ENCODE measurements around the gene EBI3.
A peak's percentile ranks its signal among the peaks of the same experiment; 100 is the strongest.
"Not testable (repeated sequence)": the region's sequence is repeated elsewhere in the genome, so short reads cannot be mapped to it uniquely, and the experiment has no call there.

EBI3 gene

DNA sequence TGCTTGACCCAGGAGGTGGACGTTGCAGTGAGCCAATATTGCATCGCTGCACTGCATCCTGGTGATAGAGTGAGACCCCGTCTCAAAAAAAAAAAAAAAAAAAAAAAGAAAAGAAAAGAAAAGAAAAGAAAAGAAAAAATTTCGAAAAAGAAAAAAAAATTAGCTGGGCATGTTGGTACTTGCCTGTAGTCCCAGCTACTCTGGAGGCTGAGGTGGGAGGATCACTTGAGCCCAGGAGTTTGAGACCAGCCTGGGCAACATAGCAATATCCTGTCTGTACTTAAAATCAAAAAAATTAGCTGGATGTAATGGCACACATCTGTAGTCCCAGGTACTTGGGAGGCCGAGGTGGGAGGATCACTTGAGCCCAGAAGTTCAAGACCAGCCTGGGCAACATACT lies 2.8 kb downstream of the EBI3 start:
- H3K27me3 Mint-ChIP-seq: peaks cover 14% of the 10 kb centered on the region
- not testable (repeated sequence) for H3K27ac Mint-ChIP-seq (ENCODE audit: low read depth); H3K36me3 Mint-ChIP-seq (ENCODE audit: insufficient read depth); H3K4me3 Mint-ChIP-seq; DNase-seq (ENCODE audit: low spot score in 2 of 2); ATAC-seq (replicated peaks; ENCODE audit: extremely low read depth, poor library complexity, severe bottlenecking); H3K4me1 Mint-ChIP-seq; H3K9me3 Mint-ChIP-seq

DNA sequence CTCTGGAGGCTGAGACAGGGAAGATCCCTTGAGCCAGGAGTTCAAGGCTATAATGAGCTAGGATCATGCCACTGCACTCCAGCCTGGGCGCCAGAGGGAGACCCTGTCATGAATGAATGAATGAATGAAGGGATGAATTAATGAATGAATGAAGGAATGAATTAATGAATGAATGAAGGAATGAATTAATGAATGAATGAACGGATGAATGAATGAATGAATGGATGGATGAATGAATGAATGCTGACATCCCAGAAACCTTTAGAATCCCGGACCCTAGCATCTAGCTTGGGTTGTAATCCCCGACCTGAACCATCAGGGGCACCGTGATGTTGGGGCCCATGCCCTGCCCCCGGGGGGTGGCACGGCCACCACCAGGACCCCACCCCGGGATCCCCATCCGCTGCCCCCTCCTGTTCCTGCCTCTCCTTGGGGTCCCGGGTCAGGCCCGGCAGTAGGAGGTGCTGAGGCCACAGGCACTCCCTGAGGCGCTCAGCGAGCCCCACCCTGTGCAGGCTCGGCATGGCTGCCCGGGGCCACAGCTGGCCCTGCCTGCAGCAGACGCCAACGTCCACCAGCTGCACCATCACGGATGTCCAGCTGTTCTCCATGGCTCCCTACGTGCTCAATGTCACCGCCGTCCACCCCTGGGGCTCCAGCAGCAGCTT lies 3.4 kb downstream of the EBI3 start:
- Mint-ChIP-seq H3K4me3 (no peak overlapping the region), H3K36me3 (ENCODE audit: insufficient read depth) (no peaks in the 10 kb centered on the region), H3K27ac (ENCODE audit: low read depth) (no peak overlapping the region), H3K4me1 (no peaks in the 10 kb centered on the region), H3K27me3 (peaks cover 14% of the 10 kb centered on the region), H3K9me3 (no peaks in the 10 kb centered on the region)
- ATAC-seq (replicated peaks; ENCODE audit: extremely low read depth, poor library complexity, severe bottlenecking): no peak
- DNase-seq (ENCODE audit: low spot score in 2 of 2): no peak

DNA sequence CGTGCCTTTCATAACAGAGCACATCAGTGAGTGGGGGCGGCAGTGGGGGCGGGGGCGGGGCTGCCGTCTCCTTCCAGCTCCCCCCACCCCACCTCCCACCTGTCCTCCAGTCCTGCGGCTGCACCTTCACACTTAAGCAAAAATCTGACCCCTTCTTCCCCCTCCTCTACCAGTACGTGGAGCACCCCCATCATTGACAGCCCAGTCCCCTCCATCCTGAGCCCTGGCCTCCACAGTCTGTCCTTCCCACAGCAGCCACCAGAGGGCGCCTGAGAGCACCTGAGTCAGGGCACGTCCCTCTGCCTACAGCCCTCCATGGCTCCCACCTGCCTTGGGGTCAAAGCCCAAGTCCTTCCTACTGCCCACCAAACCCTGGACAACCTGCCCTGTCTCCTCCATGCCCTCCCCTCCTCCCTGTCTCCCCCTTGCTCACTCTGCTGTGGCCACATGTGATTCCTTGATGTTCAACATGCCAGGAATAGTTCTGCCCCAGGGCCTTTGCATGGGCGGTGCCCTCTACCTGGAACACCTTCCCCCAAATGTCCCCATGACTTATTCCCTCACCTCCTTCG lies 4.0 kb downstream of the EBI3 start:
- Mint-ChIP-seq H3K4me3 (no peak overlapping the region), H3K4me1 (no peaks in the 10 kb centered on the region), H3K27ac (ENCODE audit: low read depth) (no peak overlapping the region)

DNA sequence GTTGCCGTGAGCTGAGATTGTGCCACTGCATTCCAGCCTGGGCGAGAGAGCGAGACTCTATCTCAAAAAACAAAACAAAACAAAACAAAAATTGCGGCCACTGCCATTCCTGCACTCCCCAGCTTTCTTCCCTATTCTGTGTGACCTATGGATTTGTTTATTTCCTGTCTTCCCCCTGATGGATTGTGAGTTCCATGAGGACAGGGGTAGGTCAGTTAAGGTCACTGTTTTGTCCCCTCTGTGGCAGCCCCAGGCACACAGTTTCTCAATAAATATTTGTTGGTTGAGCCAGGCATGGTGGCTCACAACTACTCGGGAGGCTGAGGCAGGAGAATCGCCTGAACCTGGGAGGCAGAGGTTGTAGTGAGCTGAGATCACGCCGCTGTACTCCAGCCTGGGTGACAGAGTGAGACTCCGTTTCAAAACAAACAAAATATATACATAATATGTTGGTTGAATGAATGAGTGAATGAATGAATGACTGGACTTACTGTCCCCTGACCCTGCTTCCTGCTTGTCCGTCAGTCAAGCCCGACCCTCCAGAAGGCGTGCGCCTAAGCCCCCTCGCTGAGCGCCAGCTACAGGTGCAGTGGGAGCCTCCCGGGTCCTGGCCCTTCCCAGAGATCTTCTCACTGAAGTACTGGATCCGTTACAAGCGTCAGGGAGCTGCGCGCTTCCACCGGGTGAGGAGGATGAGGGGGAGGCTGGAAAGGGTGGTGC lies 5.0 kb downstream of the EBI3 start:
- Mint-ChIP-seq H3K9me3 (no peaks in the 10 kb centered on the region), H3K27ac (ENCODE audit: low read depth) (no peak overlapping the region), H3K27me3 (peaks cover 14% of the 10 kb centered on the region), H3K4me1 (no peaks in the 10 kb centered on the region), H3K4me3 (no peak overlapping the region), H3K36me3 (ENCODE audit: insufficient read depth) (peaks cover under 1% of the 10 kb centered on the region)
- ATAC-seq (replicated peaks; ENCODE audit: extremely low read depth, poor library complexity, severe bottlenecking) (no peak), DNase-seq (ENCODE audit: low spot score in 2 of 2) (no peak)

More for the DNA sequence above, 4.0 kb downstream of the EBI3 start:
- no peak for ATAC-seq (replicated peaks; ENCODE audit: extremely low read depth, poor library complexity, severe bottlenecking)
- Mint-ChIP-seq H3K9me3 (no peaks in the 10 kb centered on the region), H3K27me3 (peaks cover 14% of the 10 kb centered on the region), H3K36me3 (ENCODE audit: insufficient read depth) (no peaks in the 10 kb centered on the region)
- DNase-seq (ENCODE audit: low spot score in 2 of 2): peak; percentile 34 to 55

DNA sequence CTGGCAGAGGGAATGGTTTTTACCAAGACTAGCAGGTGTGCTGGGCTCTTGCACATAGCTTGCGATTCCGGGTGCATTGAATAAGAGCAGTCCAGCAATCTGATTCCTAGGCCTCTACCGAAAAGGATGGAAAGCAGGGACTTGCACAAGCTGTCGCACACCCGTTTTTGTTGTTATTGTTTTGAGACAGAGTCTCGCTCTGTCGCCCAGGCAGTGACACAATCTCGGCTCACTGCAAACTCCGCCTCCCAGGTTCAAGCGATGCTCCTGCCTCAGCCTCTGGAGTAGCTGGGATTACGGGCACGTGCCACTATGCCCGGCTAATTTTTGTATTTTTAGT lies 5.5 kb downstream of the EBI3 start:
- Mint-ChIP-seq H3K36me3 (ENCODE audit: insufficient read depth) (peaks cover 2% of the 10 kb centered on the region), H3K27me3 (peaks cover 14% of the 10 kb centered on the region), H3K4me3 (no peak overlapping the region), H3K9me3 (no peaks in the 10 kb centered on the region), H3K4me1 (no peaks in the 10 kb centered on the region), H3K27ac (ENCODE audit: low read depth) (no peak overlapping the region)
- DNase-seq (ENCODE audit: low spot score in 2 of 2) (no peak), ATAC-seq (replicated peaks; ENCODE audit: extremely low read depth, poor library complexity, severe bottlenecking) (no peak)

DNA sequence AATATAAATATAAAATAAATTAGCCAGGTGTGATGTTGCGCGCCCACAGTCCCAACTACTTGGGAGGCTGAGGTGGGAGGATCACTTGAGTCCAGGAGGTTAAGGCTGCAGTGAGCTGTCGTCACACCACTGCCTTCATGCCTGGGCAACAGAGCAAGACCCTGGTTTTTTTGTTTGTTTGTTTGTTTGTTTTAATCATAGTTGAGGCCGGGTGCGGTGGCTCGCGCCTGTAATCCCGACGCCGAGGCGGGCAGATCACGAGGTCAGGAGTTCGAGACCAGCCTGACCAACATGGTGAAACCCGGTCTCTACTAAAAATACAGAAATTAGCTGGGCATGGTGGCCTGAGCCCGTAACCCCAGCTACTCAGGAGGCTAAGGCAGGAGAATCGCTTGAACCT lies 8.2 kb downstream of the EBI3 start:
- not testable (repeated sequence) for H3K36me3 Mint-ChIP-seq (ENCODE audit: insufficient read depth); H3K4me3 Mint-ChIP-seq; H3K27ac Mint-ChIP-seq (ENCODE audit: low read depth); DNase-seq (ENCODE audit: low spot score in 2 of 2); H3K9me3 Mint-ChIP-seq; H3K4me1 Mint-ChIP-seq; ATAC-seq (replicated peaks; ENCODE audit: extremely low read depth, poor library complexity, severe bottlenecking)
- peaks cover 14% of the 10 kb centered on the region for H3K27me3 Mint-ChIP-seq

DNA sequence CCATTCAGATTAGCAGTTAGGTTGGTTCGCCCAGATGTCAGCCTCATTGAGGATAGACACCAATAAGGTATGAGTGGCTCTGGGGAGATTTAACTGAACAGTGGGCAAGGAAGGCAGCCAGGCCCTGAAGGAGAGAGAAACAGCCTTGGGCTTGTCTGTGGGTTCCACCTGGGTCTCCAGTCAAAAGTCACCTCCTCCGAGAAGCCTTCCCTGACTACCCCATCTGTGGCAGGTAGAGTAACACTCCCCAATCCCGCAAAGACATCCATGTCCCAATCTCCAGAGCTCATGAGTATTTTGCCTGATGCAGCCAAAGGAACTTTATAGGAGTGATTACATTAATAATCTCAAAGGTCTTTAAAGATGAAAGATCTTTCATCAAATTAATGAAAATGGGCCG lies 9.5 kb downstream of the EBI3 start:
- ATAC-seq (replicated peaks; ENCODE audit: extremely low read depth, poor library complexity, severe bottlenecking): no peak
- no peaks in the 10 kb centered on the region for H3K9me3 Mint-ChIP-seq
- no peak overlapping the region for H3K4me3 Mint-ChIP-seq
- H3K4me1 Mint-ChIP-seq: peaks cover 5% of the 10 kb centered on the region
- H3K27me3 Mint-ChIP-seq: peaks cover 4% of the 10 kb centered on the region
- no peak for DNase-seq (ENCODE audit: low spot score in 2 of 2)
- H3K27ac Mint-ChIP-seq (ENCODE audit: low read depth): no peak overlapping the region
- peaks cover 2% of the 10 kb centered on the region for H3K36me3 Mint-ChIP-seq (ENCODE audit: insufficient read depth)

DNA sequence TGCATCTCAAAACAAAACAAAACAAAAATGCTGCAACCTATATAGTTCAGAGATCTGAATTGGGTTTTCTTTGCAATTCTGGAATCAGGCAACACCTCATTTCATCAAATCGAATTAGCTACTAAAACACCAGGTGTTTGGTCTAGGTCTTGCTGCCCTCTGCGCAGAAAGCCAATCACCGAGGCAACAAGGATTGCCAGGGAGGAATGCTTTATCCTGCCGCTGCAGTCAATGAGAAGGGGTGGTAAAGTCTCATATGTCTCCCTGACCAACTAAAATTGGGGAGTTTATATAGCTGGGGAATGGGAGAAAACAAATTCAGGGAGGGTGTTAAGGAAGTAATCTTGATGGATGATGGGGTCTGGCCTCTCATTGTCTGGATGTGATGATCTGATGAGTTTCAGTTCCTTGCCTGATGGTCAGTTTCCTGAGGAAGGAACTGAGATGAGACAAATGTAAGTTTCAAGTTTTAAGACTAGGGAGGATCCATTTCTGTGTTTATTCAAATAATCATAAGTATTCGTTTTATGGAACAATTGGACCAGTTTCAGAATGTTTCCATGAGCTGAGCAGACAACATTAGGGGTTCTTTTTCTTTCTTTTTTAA lies 12.6 kb downstream of the EBI3 start:
- Mint-ChIP-seq H3K4me3 (no peak overlapping the region), H3K27ac (ENCODE audit: low read depth) (no peak overlapping the region)
- DNase-seq (ENCODE audit: low spot score in 2 of 2): no peak

DNA sequence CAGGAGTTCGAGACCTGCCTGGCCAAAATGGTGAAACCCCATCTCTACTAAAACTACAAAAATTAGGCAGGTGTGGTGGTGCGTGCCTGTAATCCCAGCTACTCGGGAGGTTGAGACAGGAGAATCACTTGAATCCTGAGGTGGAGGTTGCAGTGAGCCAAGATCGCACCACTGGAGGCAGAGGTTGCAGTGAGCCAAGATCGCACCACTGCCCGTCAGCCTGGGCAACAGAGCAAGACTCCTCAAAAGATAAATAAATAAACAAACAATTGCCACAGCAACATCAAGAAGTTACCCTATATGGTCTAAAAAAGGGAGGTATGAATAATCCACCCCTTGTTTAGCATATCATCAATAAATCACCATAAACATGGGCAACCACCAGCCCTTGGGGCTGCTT lies 16.6 kb downstream of the EBI3 start:
- Mint-ChIP-seq H3K4me1 (peaks cover 19% of the 10 kb centered on the region), H3K36me3 (ENCODE audit: insufficient read depth) (peaks cover 34% of the 10 kb centered on the region), H3K4me3 (peak overlapping the region; percentile 85), H3K27ac (ENCODE audit: low read depth) (peak overlapping the region; percentile 96)
- H3K9me3 Mint-ChIP-seq; H3K27me3 Mint-ChIP-seq; ATAC-seq (replicated peaks; ENCODE audit: extremely low read depth, poor library complexity, severe bottlenecking); DNase-seq (ENCODE audit: low spot score in 2 of 2): not testable (repeated sequence)

More for the DNA sequence above, 12.6 kb downstream of the EBI3 start:
- ATAC-seq (replicated peaks; ENCODE audit: extremely low read depth, poor library complexity, severe bottlenecking): no peak
- Mint-ChIP-seq H3K9me3 (no peaks in the 10 kb centered on the region), H3K27me3 (no peaks in the 10 kb centered on the region), H3K4me1 (peaks cover 5% of the 10 kb centered on the region), H3K36me3 (ENCODE audit: insufficient read depth) (peaks cover 5% of the 10 kb centered on the region)

DNA sequence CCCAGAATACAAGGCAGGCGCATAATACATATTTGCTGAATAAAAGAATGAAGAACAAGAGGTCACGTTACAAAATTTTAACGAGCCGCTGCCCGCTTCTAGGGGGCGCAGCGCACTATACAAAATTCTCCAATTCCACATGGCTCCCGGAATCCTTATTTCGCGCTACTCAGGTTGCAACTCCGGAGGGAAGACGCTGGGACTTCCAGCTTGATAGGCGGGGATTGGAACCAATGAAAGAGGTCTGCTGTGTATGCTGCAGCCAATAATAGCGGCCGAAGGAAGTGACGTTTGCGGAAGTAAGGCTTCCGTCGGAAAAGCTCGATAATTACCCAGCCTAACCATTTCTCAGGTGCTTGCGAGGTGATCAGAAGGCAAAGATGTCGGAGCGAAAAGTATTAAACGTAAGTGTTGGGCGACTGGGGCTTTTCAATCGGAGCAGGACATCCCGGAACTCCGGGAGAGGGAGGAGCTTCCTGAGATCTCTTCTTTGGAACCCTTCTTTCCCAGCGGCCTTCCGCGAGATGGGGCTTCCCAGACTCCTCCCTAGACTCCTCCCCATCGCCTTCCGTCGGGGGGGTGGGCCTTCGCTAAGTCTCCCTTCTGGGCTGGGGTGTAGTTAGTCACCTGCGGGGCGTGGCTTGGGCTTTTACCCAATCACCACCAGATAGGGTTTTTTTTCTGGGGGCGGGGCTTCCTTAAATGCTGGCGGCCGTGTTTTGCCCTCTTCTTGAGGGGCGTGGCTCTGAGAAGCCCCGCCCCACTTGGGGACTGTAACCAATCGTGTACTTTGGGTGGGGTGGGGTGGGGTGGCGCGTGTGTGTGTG lies 17.7 kb downstream of the EBI3 start, which contains the start of gene YJU2:
YJU2 (plus strand) TSS at position 314 of the 827 bp plus-strand sequence; CDS start at position 381, 67 bp downstream.
- Mint-ChIP-seq H3K9me3 (no peaks in the 10 kb centered on the region), H3K4me3 (peak within 1 kb of the TSS; percentile 85), H3K27ac (ENCODE audit: low read depth) (peak within 1 kb of the TSS; percentile 96), H3K27me3 (no peaks in the 10 kb centered on the region), H3K4me1 (peaks cover 19% of the 10 kb centered on the region), H3K36me3 (ENCODE audit: insufficient read depth) (peaks cover 44% of the 10 kb centered on the region)
- peak; percentile 95 for ATAC-seq (replicated peaks; ENCODE audit: extremely low read depth, poor library complexity, severe bottlenecking)
- peak; percentile 89 to 98 for DNase-seq (ENCODE audit: low spot score in 2 of 2)

DNA sequence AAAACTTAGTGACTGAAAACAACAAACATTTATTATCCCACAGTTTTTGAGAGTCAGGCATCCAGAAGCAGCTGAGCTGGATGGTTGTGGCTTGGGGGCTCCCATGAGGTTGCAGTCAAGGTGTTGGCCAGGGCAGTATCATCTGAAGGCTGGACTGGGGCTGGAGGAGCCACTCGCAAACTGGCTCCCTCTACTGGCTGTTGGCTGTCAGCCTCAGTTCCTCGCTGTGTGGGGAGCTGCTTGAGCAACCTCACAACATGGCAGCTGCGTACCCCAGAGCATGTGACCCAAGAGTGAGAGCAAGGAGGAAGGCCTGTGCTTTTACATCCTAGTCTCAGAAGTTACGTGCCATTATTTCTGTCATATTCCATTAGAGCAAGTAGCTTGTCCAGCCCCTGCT lies 27.2 kb downstream of the EBI3 start:
- no peak overlapping the region for H3K4me3 Mint-ChIP-seq
- H3K36me3 Mint-ChIP-seq (ENCODE audit: insufficient read depth): peaks cover 74% of the 10 kb centered on the region
- H3K4me1 Mint-ChIP-seq: no peaks in the 10 kb centered on the region
- ATAC-seq (replicated peaks; ENCODE audit: extremely low read depth, poor library complexity, severe bottlenecking) (no peak), DNase-seq (ENCODE audit: low spot score in 2 of 2) (no peak)
- no peaks in the 10 kb centered on the region for H3K9me3 Mint-ChIP-seq
- H3K27me3 Mint-ChIP-seq: no peaks in the 10 kb centered on the region
- H3K27ac Mint-ChIP-seq (ENCODE audit: low read depth): no peak overlapping the region

DNA sequence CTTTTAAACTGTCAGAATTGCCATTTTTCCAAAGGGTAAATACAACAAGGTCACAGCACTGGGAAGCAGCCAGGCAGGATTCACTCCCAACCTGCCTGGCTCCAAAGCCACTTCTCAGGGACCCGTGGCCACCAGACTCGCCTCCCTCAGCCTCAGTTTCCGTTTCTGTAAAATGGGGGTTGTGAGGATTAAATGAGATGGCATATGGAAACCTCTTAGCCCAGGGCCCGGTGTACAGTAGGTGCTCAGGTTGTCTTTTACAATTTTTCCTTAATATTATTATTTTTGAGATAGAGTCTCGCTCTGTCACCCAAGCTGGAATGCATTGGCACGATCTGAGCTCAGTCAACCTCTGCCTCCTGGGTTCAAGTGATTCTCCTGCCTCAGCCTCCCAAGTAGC lies 27.7 kb downstream of the EBI3 start:
- Mint-ChIP-seq H3K4me3 (no peak overlapping the region), H3K4me1 (no peaks in the 10 kb centered on the region), H3K27ac (ENCODE audit: low read depth) (no peak overlapping the region), H3K27me3 (no peaks in the 10 kb centered on the region), H3K9me3 (no peaks in the 10 kb centered on the region), H3K36me3 (ENCODE audit: insufficient read depth) (peaks cover 74% of the 10 kb centered on the region)
- no peak for DNase-seq (ENCODE audit: low spot score in 2 of 2)
- ATAC-seq (replicated peaks; ENCODE audit: extremely low read depth, poor library complexity, severe bottlenecking): no peak
